GM18499 (cell line): Measurements from ENCODE around the gene SLC39A3.

Experiments used
- ATAC-seq: cut with Tn5 transposase; IDR thresholded peaks from one replicate; pipeline ENCODE4 v1.9.1; 2021; ENCODE audit warnings: moderate number of reproducible peaks; ENCODE audit not compliant: insufficient read depth, unreplicated experiment

SLC39A3 gene, protein sequence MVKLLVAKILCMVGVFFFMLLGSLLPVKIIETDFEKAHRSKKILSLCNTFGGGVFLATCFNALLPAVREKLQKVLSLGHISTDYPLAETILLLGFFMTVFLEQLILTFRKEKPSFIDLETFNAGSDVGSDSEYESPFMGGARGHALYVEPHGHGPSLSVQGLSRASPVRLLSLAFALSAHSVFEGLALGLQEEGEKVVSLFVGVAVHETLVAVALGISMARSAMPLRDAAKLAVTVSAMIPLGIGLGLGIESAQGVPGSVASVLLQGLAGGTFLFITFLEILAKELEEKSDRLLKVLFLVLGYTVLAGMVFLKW

DNA sequence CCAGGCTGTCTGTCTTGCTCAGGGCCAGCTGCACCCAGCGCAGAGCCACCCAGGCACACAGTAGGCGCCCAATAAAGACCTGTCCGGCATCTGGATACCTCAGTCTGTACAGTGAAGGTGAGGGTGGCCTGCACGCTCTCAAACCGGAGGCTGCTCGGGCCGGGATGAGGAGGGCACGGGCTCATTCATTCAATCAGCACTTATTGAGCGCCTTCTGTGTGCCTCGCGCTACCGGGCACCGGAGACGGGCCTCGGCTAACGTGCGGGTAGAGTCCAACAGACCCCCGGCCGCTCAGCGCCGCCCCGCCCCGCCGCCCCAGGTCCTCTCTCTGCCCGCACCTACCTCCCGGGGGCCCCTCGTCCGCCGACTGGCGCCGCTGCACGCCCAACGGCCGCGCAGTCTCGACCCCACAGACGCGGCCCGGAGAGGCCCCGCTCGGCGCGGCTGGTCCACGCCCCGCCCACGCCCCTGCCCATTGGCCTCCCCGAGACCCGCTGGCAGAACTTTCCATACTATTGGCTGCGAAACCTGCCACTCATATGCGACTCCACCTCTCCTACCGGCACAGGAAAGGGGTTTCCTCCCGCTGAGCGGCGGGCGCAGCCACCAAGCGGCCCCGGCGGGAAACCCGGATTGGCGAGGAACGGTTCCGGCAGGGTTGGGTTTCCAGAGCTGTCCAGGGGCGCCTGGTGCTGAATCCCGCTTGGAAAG lies at the start of gene SLC39A3:
SLC39A3 (minus strand) TSS at position 416 of the 712 bp plus-strand sequence. CDS start 2,760 bp downstream, outside the sequence.
- no peak for ATAC-seq

DNA sequence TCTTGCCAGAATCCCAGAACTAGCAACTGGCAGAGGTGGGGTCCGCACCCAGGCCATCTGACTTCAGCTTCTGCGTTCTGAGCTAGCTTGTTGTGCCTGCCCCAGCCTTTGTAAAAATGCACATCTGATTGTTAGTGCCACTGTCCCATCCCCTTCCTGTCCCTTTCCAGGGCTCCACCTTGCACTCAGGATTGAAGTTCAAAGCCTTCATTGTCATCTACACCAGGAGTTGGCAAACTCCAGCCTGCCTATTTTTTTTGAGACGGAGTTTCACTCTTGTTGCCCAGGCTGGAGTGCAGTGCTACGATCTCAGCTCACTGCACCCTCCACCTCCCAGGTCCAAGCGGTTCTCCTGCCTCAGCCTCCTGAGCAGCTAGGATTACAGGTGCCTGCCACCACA lies 48.4 kb upstream of the SLC39A3 start:
- ATAC-seq: no peak

DNA sequence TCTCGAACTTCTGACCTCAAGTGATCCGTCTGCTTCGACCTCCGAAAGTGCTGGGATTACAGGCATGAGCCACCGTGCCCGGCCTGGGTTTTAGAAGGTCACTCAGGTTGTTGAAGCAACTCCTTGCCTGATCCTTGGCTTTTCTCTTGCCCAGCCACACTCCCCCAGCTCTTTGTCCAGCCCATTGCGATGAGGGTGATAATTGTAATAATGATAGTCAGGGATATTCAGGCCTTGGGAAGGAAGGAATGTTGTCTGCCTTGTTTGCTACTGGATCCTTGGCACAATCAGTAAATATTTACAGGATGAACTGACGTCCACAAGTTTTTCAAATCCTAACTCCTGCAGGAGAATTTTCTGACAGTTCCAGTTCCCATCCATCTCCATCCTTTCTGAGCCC lies 47.3 kb upstream of the SLC39A3 start:
- no peak for ATAC-seq

DNA sequence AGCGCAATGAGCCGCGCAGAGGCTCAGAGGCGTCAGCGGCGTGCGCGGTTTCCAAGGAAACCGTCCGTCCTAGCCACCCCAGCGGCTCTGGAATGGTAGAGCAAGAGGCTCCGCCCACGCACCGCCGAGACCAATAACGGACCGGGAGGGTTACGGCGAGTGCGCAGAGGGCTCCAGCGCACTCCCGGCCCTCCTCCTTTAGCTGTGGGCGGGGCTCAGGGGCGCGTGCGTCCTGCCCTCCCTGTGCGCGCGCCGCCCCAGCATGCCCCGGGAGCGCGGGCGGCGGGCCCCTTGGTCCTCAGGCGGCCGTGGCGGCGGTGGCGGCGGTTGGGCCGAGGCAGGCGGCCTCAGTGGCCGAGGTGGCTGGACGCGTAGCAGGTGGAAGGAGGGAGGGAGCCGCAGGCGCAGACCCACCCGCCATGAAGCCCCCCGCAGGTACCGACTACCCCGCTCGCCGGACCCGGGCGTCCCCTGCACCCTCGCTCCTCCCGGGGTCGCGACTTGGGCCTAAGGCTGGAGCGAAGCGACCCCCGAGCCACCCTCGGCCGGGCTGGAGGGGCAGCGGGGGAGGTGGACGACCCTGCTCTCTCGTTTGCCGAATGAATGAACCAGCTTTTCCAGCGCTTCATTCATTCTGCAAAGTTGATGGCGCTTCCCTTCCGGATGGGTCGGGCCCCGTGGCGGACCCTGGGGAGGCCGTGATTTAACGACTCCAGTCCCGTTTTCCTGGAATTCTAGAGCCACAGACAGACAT lies 45.6 kb upstream of the SLC39A3 start, which contains the start of gene THOP1:
THOP1 (plus strand) TSS at position 260 of the 754 bp plus-strand sequence; CDS start at position 420, 160 bp downstream.
- peak; percentile 37 for ATAC-seq

DNA sequence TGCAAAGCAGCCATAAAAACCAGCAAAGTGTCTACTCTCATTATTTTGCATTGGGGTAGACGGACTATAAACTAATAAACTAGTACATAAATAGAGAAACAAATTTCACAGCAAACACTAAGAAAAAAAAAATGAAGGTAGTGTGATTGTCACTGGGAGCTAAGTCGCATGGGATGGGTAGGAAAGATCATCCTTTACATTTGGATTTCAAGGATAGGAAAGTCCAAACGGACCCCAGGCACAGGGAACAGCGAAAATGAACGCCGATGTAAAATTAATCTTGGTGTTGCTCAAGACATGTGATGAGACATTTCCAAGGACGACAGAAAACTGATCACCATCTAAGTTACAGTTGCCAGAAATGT lies 43.9 kb upstream of the SLC39A3 start:
- no peak for ATAC-seq

DNA sequence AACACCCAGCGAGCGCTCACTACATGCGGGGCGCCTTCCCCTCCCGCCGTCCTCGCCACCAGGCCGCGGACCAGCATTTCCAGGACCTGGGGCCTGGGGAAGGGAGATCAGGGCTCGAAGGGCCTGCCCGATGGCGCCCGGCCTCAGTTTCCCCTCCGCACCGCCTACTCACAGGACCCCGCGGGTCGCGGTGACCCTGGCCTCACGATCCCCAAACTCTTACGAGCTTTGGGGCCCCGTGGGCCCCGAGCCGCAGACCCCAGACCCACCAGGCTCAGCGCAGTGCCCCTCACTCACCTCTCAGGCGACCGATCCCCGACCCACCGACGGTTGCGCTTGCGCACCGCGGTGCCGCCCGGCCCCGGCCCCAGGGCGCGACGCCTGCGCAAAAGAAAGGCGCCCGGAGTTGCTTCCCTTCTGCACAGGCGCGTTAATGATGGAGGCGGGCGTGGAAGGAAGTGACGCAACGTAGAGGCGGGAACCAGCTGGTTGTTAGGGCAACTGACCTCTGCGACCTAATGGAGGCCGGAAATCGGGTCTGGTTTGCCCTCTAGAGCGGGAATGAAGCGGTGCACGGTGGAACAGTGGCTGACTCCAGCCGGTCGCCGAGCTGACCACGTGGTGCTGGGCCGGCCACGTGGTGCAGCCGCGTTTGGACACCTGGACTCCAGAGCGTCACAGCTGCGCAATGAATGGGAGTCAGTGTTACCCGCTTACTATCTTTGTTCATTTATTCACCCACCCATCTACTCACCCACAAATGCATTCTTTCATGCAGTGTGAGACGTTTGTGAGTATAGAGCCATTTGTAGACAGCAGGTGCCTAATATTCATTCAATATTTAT lies 43.3 kb upstream of the SLC39A3 start, which contains the start of gene SGTA:
SGTA (minus strand) TSS at position 338 of the 845 bp plus-strand sequence. CDS start 14,205 bp downstream, outside the sequence.
- ATAC-seq: peak; percentile 51

DNA sequence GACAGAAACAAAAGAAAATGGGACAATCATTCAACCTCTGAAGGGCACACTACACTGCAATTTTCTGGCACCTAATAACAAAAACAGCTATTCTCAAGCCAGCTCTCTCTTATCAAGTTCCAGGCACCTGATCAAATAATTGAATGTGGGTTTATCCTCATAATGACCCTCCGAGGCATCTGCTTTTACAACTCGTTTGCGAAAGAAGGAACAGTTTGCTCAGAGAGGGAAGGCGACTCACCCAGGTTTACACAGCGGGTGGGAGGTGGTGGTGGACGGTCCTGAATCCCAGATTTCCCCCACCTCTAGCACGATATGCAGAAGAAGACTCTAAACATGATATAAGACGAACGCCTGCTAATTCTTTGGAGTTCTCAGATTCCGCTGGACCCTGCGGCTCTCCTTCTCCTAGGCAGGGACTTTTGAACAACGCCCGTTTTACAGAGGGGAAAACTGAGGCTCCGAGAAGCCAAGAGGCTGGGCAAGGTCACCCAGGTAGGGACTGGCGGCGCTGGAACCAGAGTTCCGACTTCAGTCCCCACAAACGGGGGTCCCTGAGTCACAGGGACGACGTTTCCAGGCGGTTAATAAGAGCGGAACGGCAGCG lies 42.6 kb upstream of the SLC39A3 start:
- no peak for ATAC-seq

DNA sequence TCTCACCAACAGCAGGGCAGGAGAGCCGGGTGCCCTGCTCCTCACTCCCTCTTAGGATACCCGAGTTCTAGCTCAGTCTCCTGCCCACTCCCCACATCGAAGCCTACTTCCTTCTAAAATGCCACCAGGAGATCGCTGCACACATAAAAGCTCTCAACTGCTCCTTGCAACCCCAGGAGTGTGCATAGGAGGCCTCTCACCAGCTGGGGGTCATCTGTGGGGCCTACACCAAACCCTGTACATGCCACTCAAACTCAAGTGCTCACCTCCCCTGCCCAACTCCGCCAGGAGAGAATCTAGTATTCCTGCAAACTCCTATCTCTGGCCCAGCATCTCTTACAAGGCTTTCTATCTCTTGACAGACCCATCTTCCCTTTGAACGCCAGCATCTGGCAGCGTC lies 40.5 kb upstream of the SLC39A3 start:
- ATAC-seq: no peak

DNA sequence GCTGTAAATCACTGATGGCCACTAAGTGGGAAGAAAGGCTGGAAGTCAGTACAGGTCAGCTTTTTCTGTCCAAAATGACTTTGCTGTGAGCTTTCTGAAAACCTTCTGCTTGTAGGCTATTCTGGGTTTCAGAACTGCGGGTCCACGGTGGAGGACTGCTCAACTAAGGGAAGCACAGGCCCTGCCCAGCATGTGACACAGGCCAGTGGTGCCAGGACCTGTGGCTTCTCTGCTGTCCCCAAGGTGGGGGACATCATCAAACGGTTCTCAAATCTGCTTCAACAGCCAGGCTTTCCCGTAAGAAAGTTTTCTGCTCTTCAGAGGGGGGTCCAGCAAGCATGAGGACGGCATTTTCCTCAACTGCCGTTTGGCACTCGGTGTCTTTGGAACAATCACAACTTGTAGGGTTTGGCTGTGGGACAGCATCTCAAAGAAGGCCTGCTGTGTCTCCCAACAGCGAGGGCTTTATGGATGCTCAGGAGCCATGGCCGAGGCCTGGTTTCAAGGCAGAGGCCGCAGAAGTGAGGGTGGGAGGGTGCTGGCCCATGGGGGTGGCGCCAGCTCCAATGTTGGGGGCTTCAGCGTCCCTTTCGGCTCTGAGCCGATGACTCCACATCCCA lies 39.4 kb upstream of the SLC39A3 start:
- no peak for ATAC-seq

DNA sequence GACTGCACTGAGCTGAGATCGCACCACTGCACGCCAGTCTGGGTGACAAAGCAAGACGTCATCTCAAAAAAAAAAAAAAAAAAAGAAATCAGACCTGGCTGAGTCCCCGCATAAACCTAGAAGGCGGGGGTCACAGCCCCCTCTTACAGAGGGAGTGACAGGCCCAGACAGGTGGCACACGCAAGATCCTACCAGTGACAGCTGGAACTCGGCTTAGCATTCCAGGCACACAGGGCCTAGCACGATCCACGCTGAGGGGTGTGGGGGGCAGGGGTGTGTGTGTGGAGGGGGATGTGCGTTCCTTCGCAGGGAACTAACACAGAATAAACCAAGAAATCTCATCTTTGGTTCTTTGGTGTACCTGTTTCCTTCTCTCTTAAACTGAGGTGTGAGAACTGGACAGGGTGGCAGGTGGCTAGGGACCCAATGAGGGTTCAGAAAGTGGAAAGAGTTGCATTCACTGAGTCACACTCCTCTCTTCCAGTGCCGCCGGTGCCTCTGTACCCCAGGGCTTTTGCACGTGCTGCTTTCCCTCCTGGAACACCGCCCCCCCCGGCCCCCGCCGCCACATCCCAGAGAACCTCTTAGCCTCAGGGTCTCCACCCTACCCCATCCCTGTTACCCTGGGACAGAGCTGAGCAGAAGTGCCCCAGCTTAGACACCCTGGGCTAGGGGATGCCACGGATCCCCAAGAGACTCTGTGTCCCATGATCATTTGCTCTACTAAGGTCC lies 38.3 kb upstream of the SLC39A3 start:
- ATAC-seq: no peak

DNA sequence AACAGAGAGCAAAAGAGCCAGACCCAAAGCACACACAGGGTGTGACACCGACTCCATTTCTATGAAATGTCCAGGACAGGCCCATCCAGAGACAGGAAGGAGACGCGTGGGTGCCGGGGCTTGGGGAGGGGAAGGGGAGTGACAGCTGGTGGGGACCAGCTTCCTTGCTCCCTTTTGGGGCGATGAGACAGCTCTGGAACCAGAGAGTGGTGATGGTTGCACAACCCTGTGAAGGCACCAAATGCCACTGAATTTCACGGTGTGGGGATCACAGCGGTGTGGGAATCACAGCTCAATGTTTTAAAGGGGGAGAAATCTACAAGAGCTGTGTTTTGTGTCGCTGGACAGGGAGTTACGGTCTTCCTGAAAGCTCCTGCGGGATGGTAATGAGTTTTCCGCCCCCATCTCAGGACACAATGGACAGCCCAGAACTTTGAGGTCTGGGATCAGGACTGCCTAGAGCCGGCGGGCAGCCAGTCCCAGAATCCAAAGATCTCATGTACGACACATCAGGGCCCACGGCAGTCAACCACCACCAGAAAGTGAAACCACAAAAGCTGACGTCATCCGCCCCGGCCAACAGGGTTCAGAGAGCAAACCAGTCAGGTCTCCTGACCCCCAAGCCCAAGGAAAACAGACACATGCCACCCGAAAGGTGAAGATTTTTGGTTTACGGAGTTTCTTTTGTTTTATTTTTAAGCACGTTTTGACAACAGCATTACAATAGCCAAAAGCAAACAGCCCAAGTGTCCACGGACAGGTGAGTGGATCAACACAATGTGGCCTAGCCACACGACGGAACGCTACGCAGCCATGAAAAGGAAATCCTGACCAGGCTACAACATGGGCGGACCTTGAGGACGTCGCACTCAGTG lies 36.0 kb upstream of the SLC39A3 start:
- no peak for ATAC-seq

DNA sequence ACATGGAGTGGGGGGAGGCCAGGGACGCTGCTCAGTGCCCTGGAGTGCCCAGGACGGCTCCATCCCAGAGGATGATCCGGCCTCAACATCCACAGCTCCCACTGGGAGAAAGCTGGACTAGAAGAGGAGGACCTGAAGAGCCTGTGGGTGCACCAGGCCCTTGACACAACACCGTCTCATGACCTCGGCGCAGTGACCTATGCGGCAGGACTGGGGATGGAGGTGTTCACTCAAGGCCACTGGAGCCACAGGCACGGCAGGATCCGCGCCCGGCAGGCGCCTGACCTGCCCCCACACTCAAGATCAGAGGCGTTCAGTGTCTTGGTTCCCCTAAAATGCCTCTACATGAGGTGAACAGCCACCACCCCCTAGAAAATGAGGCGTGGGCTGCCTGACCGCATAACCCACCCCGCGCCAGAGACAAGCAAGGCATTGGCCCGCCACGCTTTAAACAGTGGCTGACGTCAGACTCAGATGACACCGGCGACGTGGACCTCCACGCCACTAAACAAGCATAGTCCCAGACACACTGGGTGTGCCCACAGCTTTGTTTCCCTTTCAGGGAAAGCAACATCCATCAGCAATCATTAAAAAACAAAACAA lies 35.2 kb upstream of the SLC39A3 start:
- ATAC-seq: no peak

DNA sequence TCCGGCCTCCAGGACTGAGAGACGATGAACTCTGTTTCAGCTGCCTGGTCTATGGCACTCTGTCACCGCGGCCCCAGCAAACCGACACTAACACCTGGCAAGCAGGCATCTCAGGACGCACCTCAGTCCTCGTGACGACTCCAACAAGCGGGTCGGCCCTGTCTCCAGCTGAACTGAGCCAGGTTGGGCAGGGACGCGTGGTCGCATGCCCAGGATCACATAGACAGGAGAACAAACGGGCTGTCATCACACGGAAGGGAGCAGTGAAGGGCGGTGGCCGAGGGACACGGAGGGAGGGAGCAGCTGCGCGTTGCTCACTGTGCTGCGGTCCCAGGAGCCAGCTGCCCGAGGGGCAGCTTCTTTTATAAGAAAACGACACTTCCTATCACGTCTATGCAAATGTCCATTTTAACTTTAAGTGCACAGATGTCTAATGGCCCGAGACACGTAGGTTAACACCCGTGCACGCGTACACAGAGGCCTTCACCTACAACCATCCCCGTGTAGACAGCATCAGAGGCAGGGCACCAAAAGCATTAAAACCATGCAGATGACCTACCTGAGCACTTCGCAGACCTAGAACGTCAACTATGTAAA lies 34.4 kb upstream of the SLC39A3 start:
- no peak for ATAC-seq

DNA sequence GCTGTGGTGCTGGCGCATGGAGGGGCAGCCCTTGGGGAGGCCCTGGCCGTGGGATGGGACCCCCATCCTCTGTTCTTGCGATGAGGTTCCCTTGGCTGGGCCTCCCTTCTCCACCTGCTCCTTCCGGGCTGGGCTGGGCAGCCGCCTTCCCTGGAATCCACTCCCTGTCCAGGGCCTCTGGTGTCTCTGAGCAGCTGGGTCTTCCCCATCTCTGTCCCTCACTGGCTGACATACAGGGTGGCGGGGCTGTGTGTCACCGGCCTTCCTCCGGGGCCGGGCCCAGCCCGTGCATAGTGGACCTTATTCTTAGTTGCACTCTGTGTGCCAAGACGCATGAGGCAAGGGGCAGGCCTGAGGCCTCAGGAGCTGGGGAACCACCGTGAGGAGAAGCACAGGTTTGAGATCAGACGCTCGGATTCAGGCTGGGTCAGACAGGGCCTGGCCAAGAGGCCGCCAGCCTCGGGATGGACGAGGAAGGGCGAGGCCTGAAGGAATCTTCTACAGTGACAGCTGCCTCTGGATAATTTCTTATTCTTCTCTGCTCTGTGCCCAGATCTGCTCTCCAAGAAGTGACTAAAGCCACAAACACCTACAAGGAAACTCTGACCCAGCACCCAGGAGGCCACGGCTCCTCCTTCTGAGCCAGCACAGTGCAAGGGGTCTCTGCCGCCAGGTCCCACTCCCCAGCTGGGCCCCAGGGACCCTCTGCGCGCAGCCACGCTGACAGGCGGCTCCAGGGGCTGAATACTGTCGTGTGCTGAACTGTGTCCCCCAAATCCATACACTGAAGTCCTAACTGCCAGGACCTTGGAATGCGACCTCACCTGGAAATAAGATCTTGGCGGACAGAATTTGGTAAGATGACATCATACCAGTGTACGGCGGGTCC lies 32.2 kb upstream of the SLC39A3 start:
- ATAC-seq: no peak

DNA sequence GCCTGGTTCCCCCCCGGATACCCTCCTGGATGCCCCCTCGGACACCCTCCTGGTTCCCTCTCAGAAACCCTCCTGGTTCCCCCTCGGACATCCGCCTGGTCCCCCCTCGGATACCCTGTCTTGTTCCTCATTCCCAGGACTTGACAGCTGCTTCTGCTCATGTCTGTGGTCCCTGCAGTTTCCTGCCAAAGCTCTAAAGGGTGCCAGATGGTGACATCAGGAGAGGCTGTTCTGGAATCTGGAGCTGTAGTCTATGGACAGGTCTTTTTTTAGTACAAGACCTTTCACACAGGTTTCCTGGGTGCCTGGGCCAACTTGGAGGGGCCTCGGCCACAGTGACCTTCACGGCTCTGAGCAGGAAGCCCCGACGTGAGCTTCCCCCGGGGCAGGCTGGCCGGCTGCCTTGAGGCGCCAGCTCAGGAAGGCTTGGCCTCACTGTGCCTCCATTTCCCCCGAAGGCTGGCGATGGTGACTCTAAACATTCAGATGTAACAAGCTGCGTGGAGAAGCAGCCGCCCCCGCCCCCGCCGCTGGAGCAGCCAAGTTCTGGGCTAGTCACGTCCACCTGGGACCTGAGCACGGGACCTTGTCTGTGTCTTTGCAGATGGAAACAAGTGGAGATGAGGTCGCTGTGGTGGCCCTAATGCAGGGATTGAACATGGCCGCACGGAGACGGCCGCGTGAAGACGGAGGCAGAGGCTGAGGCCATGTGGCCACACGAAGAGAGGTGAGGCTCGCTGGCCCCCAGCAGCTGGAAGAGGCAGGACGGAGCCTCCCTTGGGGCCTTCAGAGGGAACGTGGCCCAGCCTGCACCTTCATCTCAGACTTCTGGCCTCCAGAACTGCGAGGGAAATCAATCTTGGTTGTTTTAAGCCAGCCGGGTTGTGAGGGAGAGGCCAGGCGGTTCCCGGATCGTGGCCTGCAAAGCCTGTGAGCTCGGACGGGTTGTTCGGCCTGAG lies 30.5 kb upstream of the SLC39A3 start:
- no peak for ATAC-seq
